GM19328 (cell line): Measurements from ENCODE around the gene COL20A1.

Source experiments
- ATAC-seq: cut with Tn5 transposase; IDR thresholded peaks from one replicate; pipeline ENCODE4 v1.9.1; 2021; ENCODE audit warnings: mild to moderate bottlenecking, moderate library complexity; ENCODE audit not compliant: unreplicated experiment

COL20A1 gene

GRCh38 chr20:63346131-63347080 is 53.4 kb downstream of the COL20A1 start:
- no peak for ATAC-seq

DNA sequence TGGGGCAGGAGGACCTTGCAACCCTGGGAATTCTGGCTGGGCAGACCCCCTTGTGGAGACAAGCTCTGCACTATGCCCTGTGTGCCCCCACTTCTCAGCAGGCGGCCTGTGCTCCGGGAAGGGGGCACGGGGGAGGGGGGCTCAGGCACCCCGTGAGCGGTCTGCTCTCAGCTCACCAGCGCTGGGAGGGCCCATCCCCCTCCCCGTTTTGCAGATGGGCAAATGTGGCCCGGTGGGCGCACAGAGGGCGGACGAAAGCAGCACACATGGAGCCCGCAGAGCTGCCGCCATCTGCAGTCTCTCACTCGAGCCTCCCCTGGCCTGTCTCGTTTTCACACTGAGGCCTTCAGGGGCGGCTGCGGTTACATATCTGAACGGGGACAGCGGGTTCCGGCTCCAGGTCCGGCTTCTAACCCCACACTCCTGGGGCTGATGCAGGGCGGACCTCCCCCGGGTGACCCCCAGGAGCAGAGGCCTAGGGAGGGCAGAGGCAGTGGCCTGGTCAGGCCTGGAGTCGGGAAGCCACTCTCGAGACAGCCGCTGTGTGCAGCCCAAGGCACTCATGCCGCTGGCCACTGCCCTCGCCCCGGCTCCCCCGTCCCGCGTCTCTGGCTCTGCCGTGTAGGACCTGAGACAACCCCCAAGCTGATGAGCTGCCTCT is 54.2 kb downstream of the COL20A1 start:
- no peak for ATAC-seq

GRCh38 chr20:63347950-63348827 is 55.2 kb downstream of the COL20A1 start:
- ATAC-seq: no peak

DNA sequence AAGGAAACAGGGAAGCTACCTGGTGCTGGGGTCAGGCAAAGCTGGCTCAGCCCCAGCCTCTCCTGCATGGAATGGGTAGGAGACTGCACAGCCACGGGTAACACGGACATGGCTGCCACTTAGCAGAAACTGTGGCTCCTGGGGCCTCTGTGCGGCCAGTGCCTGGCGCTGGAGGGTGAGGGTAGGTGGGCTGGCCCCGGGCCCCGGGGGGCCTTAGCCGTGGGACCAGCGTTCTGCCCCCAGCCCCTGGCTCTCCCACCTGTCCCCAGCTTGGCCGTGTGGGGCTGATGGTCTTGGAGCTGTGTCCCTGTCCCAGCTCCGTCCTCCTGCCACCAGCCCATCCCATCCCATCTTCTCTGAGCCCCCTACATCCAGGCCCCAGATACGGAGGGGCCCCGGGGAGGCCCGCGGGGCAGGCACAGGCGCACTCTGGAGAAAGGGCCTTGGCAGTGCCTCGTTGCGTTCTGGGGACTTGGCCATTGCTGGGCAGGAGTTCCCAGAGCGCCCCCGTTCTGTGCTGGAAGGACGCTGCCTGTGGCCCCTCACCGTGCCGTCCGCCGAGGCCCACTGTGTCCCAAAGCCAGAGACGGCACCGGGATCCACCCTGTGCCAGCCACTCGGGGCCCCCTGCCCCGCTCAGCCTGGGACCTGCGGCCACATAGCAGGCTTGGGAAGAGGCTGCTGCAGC is 56.0 kb downstream of the COL20A1 start:
- no peak for ATAC-seq

GRCh38 chr20:63349516-63349895 is 56.5 kb downstream of the COL20A1 start:
- ATAC-seq: no peak

- ATAC-seq: no peak
Measured at GRCh38 chr20:63350196-63350595, 57.2 kb downstream of the COL20A1 start.

GRCh38 chr20:63350597-63351325 is 57.8 kb downstream of the COL20A1 start:
- no peak for ATAC-seq

DNA sequence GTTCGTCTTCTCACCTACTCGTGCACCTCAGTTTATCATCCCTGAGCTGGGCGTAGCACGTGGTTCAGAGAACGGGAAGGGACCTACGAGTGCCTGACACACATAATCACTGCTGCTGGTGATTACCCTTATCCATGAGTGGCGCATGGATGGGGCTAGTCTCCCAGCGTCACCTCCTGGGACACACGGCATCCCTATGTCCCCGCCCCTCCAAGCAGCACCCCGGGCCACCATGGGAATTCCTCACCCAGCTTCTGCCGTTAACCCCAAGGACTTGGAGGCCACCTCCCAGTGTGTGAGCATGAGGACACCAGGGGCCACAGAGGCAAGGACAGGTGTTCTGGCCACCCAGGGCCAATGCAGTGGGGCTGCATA is 58.3 kb downstream of the COL20A1 start:
- no peak for ATAC-seq

GRCh38 chr20:63351811-63352591 is 59.0 kb downstream of the COL20A1 start:
- ATAC-seq: no peak

- no peak for ATAC-seq
Measured at GRCh38 chr20:63352811-63353221, 59.8 kb downstream of the COL20A1 start.

- ATAC-seq: no peak
Measured at GRCh38 chr20:63354636-63355350, 61.8 kb downstream of the COL20A1 start.

DNA sequence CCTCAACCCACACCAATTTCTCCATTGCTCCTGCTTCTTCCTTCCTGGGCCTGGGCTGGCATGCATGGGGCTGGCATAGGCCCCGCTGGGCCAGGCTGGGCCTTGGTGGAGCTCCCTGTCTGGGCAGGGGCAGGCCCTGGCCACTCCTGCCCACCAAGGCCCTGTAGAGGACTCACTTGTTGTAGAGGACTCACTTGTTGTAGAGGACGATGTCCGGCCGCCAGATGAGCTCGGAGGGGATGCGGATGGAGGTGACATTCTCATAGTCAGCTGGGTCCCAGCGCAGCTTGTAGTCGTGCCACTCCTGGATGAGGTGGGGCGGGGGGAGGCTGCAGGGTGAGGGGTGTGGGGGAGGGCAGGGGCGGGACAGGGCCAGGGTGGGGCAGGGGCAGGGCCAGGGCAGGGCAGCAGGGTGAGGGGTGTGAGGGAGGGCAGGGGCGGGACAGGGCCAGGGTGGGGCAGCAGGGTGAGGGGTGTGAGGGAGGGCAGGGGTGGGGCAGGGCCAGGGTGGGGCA is 62.9 kb downstream of the COL20A1 start:
- ATAC-seq: no peak

DNA sequence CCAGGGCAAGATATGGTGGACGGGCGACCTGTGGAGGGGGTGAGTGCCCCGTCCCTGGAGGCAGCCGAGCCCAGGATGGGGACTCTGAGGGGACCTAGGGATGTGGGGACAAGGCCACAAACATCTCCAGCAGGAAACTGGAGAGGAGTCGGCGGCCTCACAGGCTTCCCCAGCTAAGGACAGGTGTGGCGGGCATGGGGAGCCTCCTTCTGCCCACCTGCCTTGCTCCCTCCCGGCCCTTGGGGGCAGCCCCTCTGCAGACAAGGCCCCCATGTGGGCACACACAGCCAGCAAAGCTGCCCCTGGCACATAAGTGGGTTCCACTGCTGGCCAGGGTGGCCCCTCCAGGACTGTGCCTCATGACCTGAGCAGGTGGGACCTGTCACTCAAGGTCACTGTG is 63.5 kb downstream of the COL20A1 start:
- ATAC-seq: no peak

GRCh38 chr20:63356931-63357879 is 64.2 kb downstream of the COL20A1 start:
- no peak for ATAC-seq

DNA sequence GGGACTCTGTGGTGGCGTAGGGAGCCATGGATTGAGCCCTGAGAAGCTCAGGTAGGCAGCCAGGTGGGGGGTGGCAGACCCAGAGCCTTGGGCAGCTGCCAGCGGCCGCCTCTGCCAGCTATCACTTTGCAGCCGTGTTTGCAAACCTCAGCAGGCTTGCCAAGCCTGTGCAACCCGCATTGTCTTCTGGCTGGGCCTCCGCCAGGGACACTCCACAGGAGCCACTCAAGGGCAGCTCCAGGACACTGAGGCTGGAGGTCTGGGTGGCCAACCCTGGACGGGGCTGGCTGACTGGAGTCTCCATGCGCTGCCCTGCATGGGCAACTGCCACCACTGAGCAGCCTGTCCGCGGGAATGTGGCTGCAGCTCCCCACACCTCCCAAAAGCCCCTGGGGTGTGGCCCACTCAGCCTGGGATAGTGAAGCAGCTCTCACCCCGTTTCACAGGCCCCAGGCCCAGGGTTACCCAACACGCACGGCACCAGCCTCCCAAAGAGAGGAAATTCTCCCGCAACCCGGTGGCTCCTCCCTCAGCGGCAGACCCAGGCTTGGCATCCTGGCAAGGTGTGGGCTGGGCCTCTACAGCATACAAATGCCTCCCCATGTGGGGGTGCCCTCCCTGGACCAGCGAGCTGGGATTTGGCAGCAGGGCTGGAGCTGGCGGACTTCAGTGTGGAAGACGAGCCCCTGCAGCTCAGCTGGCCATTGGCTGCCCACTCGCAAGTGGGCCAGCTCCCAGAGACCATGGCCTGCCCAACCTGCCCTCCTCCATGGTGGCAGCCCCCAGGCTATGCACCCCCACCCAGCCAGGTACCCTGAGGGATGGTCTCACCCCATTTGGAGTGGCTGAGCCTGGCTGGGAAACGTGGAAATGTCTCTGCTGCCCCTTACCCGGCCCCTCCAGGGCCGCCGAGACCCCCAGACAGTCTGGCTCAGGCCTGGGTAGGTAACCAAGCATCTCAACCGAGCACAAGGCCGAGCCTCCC is 65.2 kb downstream of the COL20A1 start:
- ATAC-seq: no peak
